ENCODE data around the gene NPC1L1.

NPC1L1 gene

DNA sequence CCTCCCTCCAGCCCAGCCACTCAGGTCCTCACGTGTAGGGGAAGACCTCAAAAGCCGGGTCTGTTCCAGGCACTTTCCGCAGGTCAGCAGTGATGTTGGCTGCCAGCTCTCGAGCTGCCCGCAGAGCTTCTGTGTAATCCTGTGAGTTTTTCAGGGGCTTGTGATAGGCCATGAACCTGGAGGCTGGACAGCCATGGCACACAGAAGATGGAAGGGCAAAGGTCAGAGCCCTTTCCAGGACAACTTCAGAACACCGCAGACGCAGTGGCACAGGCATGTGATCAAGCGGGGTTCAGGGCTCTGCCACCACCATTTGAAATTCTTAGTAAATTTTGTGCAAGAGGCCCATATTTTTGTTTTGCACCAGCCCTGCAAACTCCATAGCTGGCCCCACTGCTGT is 24.0 kb downstream of the NPC1L1 start:
- no peak overlapping the region for H2BK12ac ChIP-seq (ENCODE audit: low read length)
- H3K9ac ChIP-seq (ENCODE audit: low read length): no peak overlapping the region
- WGBS (ENCODE audit: extremely low coverage, insufficient coverage, insufficient read length): no CpG with 5 or more reads among the region's 8 CpGs
- no peak overlapping the region for H3K18ac ChIP-seq (ENCODE audit: low read length)
- no peak overlapping the region for H3K23ac ChIP-seq (ENCODE audit: low read length)
- no peak overlapping the region for H3K14ac ChIP-seq (ENCODE audit: low read length)
- H3K4me3 ChIP-seq (ENCODE audit: low read depth, low read length): no peak overlapping the region
- no peaks in the 10 kb centered on the region for H3K79me2 ChIP-seq (ENCODE audit: control insufficient read depth, insufficient read depth, low read length, poor library complexity)
- peaks cover 12% of the 10 kb centered on the region for H3K9me3 ChIP-seq (ENCODE audit: insufficient read depth, low read depth, low read length)
- no peak overlapping the region for H3K27ac ChIP-seq (ENCODE audit: low read depth, low read length)
- H4K91ac ChIP-seq (ENCODE audit: low read depth, low read length): no peak overlapping the region
- H2BK120ac ChIP-seq (ENCODE audit: insufficient read depth, low read length, poor library complexity): no peak overlapping the region
- DNase-seq: no peak
- no peak overlapping the region for H4K12ac ChIP-seq (ENCODE audit: low read depth, low read length)
- H4K8ac ChIP-seq (ENCODE audit: low read depth, low read length): no peak overlapping the region
- no peak overlapping the region for H3K4me2 ChIP-seq (ENCODE audit: low read length)
- no peaks in the 10 kb centered on the region for H3K27me3 ChIP-seq (ENCODE audit: insufficient read depth, low read length)
- H3K79me1 ChIP-seq (ENCODE audit: low read length): no peaks in the 10 kb centered on the region
- H3K36me3 ChIP-seq (ENCODE audit: control insufficient read depth in 1 of 2, insufficient read depth in 2 of 2, low read length in 2 of 2): no peaks in the 10 kb centered on the region
- no peak overlapping the region for H2AK5ac ChIP-seq (ENCODE audit: low read length)
- no peak overlapping the region for H2BK5ac ChIP-seq (ENCODE audit: low read depth, low read length, poor library complexity)
- no peaks in the 10 kb centered on the region for H3K4me1 ChIP-seq (ENCODE audit: control insufficient read depth in 1 of 2, insufficient read depth in 2 of 2, low read length in 2 of 2)
- H2AFZ ChIP-seq (ENCODE audit: insufficient read depth, low read length, poor library complexity): no peak overlapping the region
- H3K4ac ChIP-seq (ENCODE audit: low read depth, low read length): no peak overlapping the region

DNA sequence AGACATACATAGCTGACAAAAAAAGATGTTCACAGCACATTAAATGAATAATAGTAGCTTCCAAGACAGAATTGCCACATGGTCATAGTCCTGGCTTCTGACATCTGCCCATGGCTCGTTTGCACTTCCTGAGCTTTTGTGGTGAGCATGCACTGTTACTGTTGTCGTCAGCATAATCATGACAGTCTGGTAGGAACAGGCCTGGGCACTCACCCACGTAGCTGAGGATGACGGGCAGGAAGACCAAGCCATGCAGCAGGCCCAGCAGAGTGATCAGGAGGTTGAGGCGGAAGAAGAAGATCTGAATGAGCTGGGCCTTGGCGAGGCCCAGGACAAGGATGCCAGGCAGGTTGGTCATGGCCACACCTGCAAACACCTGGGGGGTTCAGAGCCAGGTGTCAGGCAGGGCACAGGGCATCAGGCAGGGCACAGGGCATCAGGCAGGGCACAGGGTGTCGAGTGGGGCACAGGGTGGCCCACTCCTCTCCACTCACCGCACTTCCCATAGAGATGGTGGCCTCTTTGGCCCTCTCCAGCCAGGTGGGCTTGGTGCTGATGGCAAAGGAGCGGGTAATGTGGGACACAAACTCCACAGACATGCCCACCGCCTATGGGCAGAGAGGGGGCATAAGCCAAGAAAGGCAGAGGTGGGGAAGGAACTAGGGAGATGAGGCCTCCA is 25.4 kb downstream of the NPC1L1 start:
- no peak overlapping the region for H4K12ac ChIP-seq (ENCODE audit: low read depth, low read length)
- DNase-seq: no peak
- H3K4me2 ChIP-seq (ENCODE audit: low read length): no peak overlapping the region
- H3K14ac ChIP-seq (ENCODE audit: low read length): no peak overlapping the region
- no peak overlapping the region for H2AK5ac ChIP-seq (ENCODE audit: low read length)
- peak overlapping the region; percentile 13 for H3K4me3 ChIP-seq (ENCODE audit: low read depth, low read length)
- H2BK120ac ChIP-seq (ENCODE audit: insufficient read depth, low read length, poor library complexity): no peak overlapping the region
- H3K4ac ChIP-seq (ENCODE audit: low read depth, low read length): no peak overlapping the region
- no CpG with 5 or more reads among the region's 10 CpGs for WGBS (ENCODE audit: extremely low coverage, insufficient coverage, insufficient read length)
- H2AFZ ChIP-seq (ENCODE audit: insufficient read depth, low read length, poor library complexity): no peak overlapping the region
- H2BK12ac ChIP-seq (ENCODE audit: low read length): no peak overlapping the region
- no peak overlapping the region for H3K23ac ChIP-seq (ENCODE audit: low read length)
- no peak overlapping the region for H2BK5ac ChIP-seq (ENCODE audit: low read depth, low read length, poor library complexity)
- no peaks in the 10 kb centered on the region for H3K36me3 ChIP-seq (ENCODE audit: control insufficient read depth in 1 of 2, insufficient read depth in 2 of 2, low read length in 2 of 2)
- no peaks in the 10 kb centered on the region for H3K79me1 ChIP-seq (ENCODE audit: low read length)
- H3K27ac ChIP-seq (ENCODE audit: low read depth, low read length): no peak overlapping the region
- H3K18ac ChIP-seq (ENCODE audit: low read length): no peak overlapping the region
- no peak overlapping the region for H4K91ac ChIP-seq (ENCODE audit: low read depth, low read length)
- no peak overlapping the region for H3K9ac ChIP-seq (ENCODE audit: low read length)
- H3K79me2 ChIP-seq (ENCODE audit: control insufficient read depth, insufficient read depth, low read length, poor library complexity): no peaks in the 10 kb centered on the region
- no peaks in the 10 kb centered on the region for H3K4me1 ChIP-seq (ENCODE audit: control insufficient read depth in 1 of 2, insufficient read depth in 2 of 2, low read length in 2 of 2)
- peaks cover 8% of the 10 kb centered on the region for H3K9me3 ChIP-seq (ENCODE audit: insufficient read depth, low read depth, low read length)
- H3K27me3 ChIP-seq (ENCODE audit: insufficient read depth, low read length): no peaks in the 10 kb centered on the region
- H4K8ac ChIP-seq (ENCODE audit: low read depth, low read length): no peak overlapping the region

DNA sequence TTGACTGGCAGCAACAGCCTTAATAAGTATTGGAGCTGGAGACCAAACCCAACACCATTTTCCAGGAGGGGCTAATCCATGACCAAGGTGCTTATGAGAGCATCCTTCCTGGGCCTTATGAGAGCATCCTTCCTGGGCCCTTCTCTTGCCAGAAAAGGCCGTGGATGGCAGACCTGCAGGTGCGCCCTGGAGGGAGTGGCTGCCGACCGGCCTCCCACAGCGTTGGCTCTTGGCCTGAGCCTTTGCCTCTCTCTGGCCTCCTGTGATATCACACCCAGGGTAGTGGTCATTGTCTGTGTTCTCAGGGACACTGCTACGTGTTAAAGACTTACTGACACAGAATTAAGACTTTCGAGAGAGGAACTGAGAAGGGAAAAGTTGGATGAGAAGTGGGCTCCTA is 28.4 kb downstream of the NPC1L1 start:
- no peak for DNase-seq
- H2BK120ac ChIP-seq (ENCODE audit: insufficient read depth, low read length, poor library complexity): no peak overlapping the region

GRCh38 chr7:44511863-44512468 is 29.2 kb downstream of the NPC1L1 start:
- H3K4me2 ChIP-seq (ENCODE audit: low read length): no peak overlapping the region
- no peak overlapping the region for H3K14ac ChIP-seq (ENCODE audit: low read length)
- no peaks in the 10 kb centered on the region for H3K27me3 ChIP-seq (ENCODE audit: insufficient read depth, low read length)
- H2AK5ac ChIP-seq (ENCODE audit: low read length): no peak overlapping the region
- no peaks in the 10 kb centered on the region for H3K4me1 ChIP-seq (ENCODE audit: control insufficient read depth in 1 of 2, insufficient read depth in 2 of 2, low read length in 2 of 2)
- no peak overlapping the region for H4K91ac ChIP-seq (ENCODE audit: low read depth, low read length)
- H2BK12ac ChIP-seq (ENCODE audit: low read length): no peak overlapping the region
- no peaks in the 10 kb centered on the region for H3K79me1 ChIP-seq (ENCODE audit: low read length)
- H4K12ac ChIP-seq (ENCODE audit: low read depth, low read length): no peak overlapping the region
- no peaks in the 10 kb centered on the region for H3K79me2 ChIP-seq (ENCODE audit: control insufficient read depth, insufficient read depth, low read length, poor library complexity)
- no peak overlapping the region for H3K27ac ChIP-seq (ENCODE audit: low read depth, low read length)
- no peak overlapping the region for H3K18ac ChIP-seq (ENCODE audit: low read length)
- no peak overlapping the region for H2AFZ ChIP-seq (ENCODE audit: insufficient read depth, low read length, poor library complexity)
- no peak for DNase-seq
- H3K36me3 ChIP-seq (ENCODE audit: control insufficient read depth in 1 of 2, insufficient read depth in 2 of 2, low read length in 2 of 2): no peaks in the 10 kb centered on the region
- H3K9ac ChIP-seq (ENCODE audit: low read length): no peak overlapping the region
- H2BK5ac ChIP-seq (ENCODE audit: low read depth, low read length, poor library complexity): no peak overlapping the region
- peaks cover 10% of the 10 kb centered on the region for H3K9me3 ChIP-seq (ENCODE audit: insufficient read depth, low read depth, low read length)
- no peak overlapping the region for H4K8ac ChIP-seq (ENCODE audit: low read depth, low read length)
- WGBS (ENCODE audit: extremely low coverage, insufficient coverage, insufficient read length): no CpG with 5 or more reads among the region's 4 CpGs
- H3K23ac ChIP-seq (ENCODE audit: low read length): no peak overlapping the region
- no peak overlapping the region for H3K4ac ChIP-seq (ENCODE audit: low read depth, low read length)
- no peak overlapping the region for H3K4me3 ChIP-seq (ENCODE audit: low read depth, low read length)
- H2BK120ac ChIP-seq (ENCODE audit: insufficient read depth, low read length, poor library complexity): no peak overlapping the region

More for the DNA sequence above, 28.4 kb downstream of the NPC1L1 start:
- Histone ChIP-seq H2BK12ac (ENCODE audit: low read length) (no peak overlapping the region), H3K9ac (ENCODE audit: low read length) (no peak overlapping the region), H3K9me3 (ENCODE audit: insufficient read depth, low read depth, low read length) (peaks cover 9% of the 10 kb centered on the region), H4K91ac (ENCODE audit: low read depth, low read length) (no peak overlapping the region), H4K12ac (ENCODE audit: low read depth, low read length) (no peak overlapping the region), H3K36me3 (ENCODE audit: control insufficient read depth in 1 of 2, insufficient read depth in 2 of 2, low read length in 2 of 2) (no peaks in the 10 kb centered on the region), H3K14ac (ENCODE audit: low read length) (no peak overlapping the region), H3K4me3 (ENCODE audit: low read depth, low read length) (no peak overlapping the region), H3K27me3 (ENCODE audit: insufficient read depth, low read length) (no peaks in the 10 kb centered on the region), H3K18ac (ENCODE audit: low read length) (no peak overlapping the region), H3K4me1 (ENCODE audit: control insufficient read depth in 1 of 2, insufficient read depth in 2 of 2, low read length in 2 of 2) (no peaks in the 10 kb centered on the region), H2AK5ac (ENCODE audit: low read length) (no peak overlapping the region), H3K27ac (ENCODE audit: low read depth, low read length) (no peak overlapping the region), H2AFZ (ENCODE audit: insufficient read depth, low read length, poor library complexity) (no peak overlapping the region), H2BK5ac (ENCODE audit: low read depth, low read length, poor library complexity) (no peak overlapping the region), H3K4ac (ENCODE audit: low read depth, low read length) (no peak overlapping the region), H3K79me1 (ENCODE audit: low read length) (no peaks in the 10 kb centered on the region), H3K23ac (ENCODE audit: low read length) (no peak overlapping the region), H3K4me2 (ENCODE audit: low read length) (no peak overlapping the region), H3K79me2 (ENCODE audit: control insufficient read depth, insufficient read depth, low read length, poor library complexity) (no peaks in the 10 kb centered on the region), H4K8ac (ENCODE audit: low read depth, low read length) (no peak overlapping the region)
- no CpG with 5 or more reads among the region's 7 CpGs for whole genome bisulfite sequencing (ENCODE audit: extremely low coverage, insufficient coverage, insufficient read length)

Measured in trophoblast cell (in vitro differentiated cells and primary cell).